ENCODE measurements around the gene BICC1.
A peak's percentile ranks its signal among the peaks of the same experiment; 100 is the strongest.

Gene BICC1

GRCh38 chr10:58824396-58824795 is 311.7 kb downstream of the BICC1 start:
- Histone ChIP-seq H3K4me3 (ENCODE audit: extremely low read depth, insufficient read depth, low read length, poor library complexity, severe bottlenecking) (no peak overlapping the region), H3K36me3 (ENCODE audit: control insufficient read depth, insufficient read depth, low read length) (no peaks in the 10 kb centered on the region), H3K4me1 (ENCODE audit: control insufficient read depth, insufficient read depth, low read length, poor library complexity, severe bottlenecking) (no peaks in the 10 kb centered on the region), H3K27ac (ENCODE audit: low read depth, low read length, severe bottlenecking) (no peak overlapping the region), H3K9me3 (ENCODE audit: control insufficient read depth, low read length) (no peaks in the 10 kb centered on the region)
- 100% methylated on average over 1 of the region's 2 CpGs; no CpG with 5 or more reads in 1 of the 2 experiments for WGBS, 2 experiments (ENCODE audit: insufficient coverage in 2 of 2)

GRCh38 chr10:58826694-58827093 is 314.0 kb downstream of the BICC1 start:
- no peaks in the 10 kb centered on the region for H3K36me3 ChIP-seq (ENCODE audit: control insufficient read depth, insufficient read depth, low read length)
- peak overlapping the region; percentile 60 for H3K27ac ChIP-seq (ENCODE audit: low read depth, low read length, severe bottlenecking)
- 46 to 50% methylated on average over 5 of the region's 6 CpGs for WGBS, 2 experiments (ENCODE audit: insufficient coverage in 2 of 2)
- no peaks in the 10 kb centered on the region for H3K9me3 ChIP-seq (ENCODE audit: control insufficient read depth, low read length)
- H3K4me3 ChIP-seq (ENCODE audit: extremely low read depth, insufficient read depth, low read length, poor library complexity, severe bottlenecking) = no peak overlapping the region
- H3K4me1 ChIP-seq (ENCODE audit: control insufficient read depth, insufficient read depth, low read length, poor library complexity, severe bottlenecking) = no peaks in the 10 kb centered on the region

GRCh38 chr10:58827381-58827780 is 314.7 kb downstream of the BICC1 start:
- no peak overlapping the region for H3K4me3 ChIP-seq (ENCODE audit: extremely low read depth, insufficient read depth, low read length, poor library complexity, severe bottlenecking)
- H3K4me1 ChIP-seq (ENCODE audit: control insufficient read depth, insufficient read depth, low read length, poor library complexity, severe bottlenecking) = no peaks in the 10 kb centered on the region
- H3K9me3 ChIP-seq (ENCODE audit: control insufficient read depth, low read length) = no peaks in the 10 kb centered on the region
- 76 to 94% methylated on average over 2 to 3 of the region's 3 CpGs for WGBS, 2 experiments (ENCODE audit: insufficient coverage in 2 of 2)
- H3K27ac ChIP-seq (ENCODE audit: low read depth, low read length, severe bottlenecking) = peak overlapping the region; percentile 60
- no peaks in the 10 kb centered on the region for H3K36me3 ChIP-seq (ENCODE audit: control insufficient read depth, insufficient read depth, low read length)

GRCh38 chr10:58829839-58830238 is 317.2 kb downstream of the BICC1 start:
- H3K27ac ChIP-seq (ENCODE audit: low read depth, low read length, severe bottlenecking) = no peak overlapping the region

DNA sequence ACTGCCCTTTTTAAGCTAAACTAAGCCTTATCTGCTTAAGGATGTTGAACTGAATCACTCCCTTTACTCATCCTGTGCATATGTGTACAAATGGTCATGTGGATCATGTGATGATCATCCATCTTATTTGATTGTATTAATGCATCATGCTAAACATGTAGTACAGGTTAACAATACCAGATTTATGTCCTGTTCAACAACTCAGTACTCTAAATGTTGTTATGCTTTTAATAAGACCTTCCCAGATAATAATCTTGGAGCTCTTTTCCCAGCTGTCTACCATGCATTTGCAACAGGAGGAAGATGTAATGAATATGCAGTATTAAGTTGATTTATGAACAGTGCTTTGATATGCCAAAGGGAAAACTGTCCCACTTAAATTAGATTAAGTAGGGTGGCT is 318.0 kb downstream of the BICC1 start:
- no peaks in the 10 kb centered on the region for H3K36me3 ChIP-seq (ENCODE audit: control insufficient read depth, insufficient read depth, low read length)
- H3K4me3 ChIP-seq (ENCODE audit: extremely low read depth, insufficient read depth, low read length, poor library complexity, severe bottlenecking) = no peak overlapping the region
- no peak overlapping the region for H3K27ac ChIP-seq (ENCODE audit: low read depth, low read length, severe bottlenecking)
- H3K4me1 ChIP-seq (ENCODE audit: control insufficient read depth, insufficient read depth, low read length, poor library complexity, severe bottlenecking) = no peaks in the 10 kb centered on the region
- no peaks in the 10 kb centered on the region for H3K9me3 ChIP-seq (ENCODE audit: control insufficient read depth, low read length)

More at GRCh38 chr10:58829839-58830238, 317.2 kb downstream of the BICC1 start:
- H3K4me3 ChIP-seq (ENCODE audit: extremely low read depth, insufficient read depth, low read length, poor library complexity, severe bottlenecking) = no peak overlapping the region
- H3K36me3 ChIP-seq (ENCODE audit: control insufficient read depth, insufficient read depth, low read length) = no peaks in the 10 kb centered on the region
- no peaks in the 10 kb centered on the region for H3K4me1 ChIP-seq (ENCODE audit: control insufficient read depth, insufficient read depth, low read length, poor library complexity, severe bottlenecking)
- 100% methylated on average over 1 of the region's 5 CpGs; no CpG with 5 or more reads in 1 of the 2 experiments for WGBS, 2 experiments (ENCODE audit: insufficient coverage in 2 of 2)
- no peaks in the 10 kb centered on the region for H3K9me3 ChIP-seq (ENCODE audit: control insufficient read depth, low read length)

DNA sequence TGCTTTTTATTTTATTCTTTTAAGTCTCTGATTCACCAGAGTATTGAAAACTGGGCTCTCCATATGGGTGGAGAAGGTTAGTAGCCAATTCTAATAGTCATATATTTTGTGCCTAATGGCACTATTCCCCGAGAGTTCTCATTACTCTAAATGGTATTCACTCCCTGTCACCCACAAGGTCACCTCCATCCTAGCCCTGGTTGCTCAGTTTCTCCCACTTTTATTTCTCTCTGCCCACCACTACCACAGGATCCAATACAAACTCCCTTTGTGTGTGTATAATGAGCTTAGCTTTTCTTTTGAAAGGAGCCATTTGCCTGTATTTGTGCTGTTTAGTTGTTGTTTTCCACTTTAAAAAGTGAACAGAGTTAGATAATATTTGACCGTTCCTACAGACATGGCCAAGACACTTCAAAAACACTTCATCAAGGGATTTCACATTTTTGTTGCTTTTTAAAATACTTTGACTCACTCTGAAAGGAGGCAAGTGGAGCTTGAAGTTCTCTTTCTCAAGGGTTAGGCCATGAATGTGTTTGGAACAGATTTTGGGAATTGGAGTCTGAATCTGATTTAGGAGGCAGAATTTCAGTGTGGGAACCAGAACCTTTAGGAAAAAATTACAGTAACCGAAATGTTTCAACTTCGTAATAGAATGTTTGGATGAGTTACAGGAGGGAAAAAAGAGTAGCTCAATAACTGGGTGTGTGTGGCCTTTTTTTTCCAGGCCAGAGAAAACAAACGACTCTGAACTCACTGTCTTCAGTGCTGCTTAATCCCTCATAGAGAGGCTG is 321.3 kb downstream of the BICC1 start:
- H3K36me3 ChIP-seq (ENCODE audit: control insufficient read depth, insufficient read depth, low read length) = no peaks in the 10 kb centered on the region
- H3K9me3 ChIP-seq (ENCODE audit: control insufficient read depth, low read length) = no peaks in the 10 kb centered on the region
- H3K27ac ChIP-seq (ENCODE audit: low read depth, low read length, severe bottlenecking) = no peak overlapping the region
- H3K4me1 ChIP-seq (ENCODE audit: control insufficient read depth, insufficient read depth, low read length, poor library complexity, severe bottlenecking) = no peaks in the 10 kb centered on the region
- 95 to 100% methylated on average over 2 to 3 of the region's 5 CpGs for WGBS, 2 experiments (ENCODE audit: insufficient coverage in 2 of 2)
- no peak overlapping the region for H3K4me3 ChIP-seq (ENCODE audit: extremely low read depth, insufficient read depth, low read length, poor library complexity, severe bottlenecking)

- Histone ChIP-seq H3K9me3 (ENCODE audit: control insufficient read depth, low read length) (no peaks in the 10 kb centered on the region), H3K4me3 (ENCODE audit: extremely low read depth, insufficient read depth, low read length, poor library complexity, severe bottlenecking) (no peak overlapping the region), H3K36me3 (ENCODE audit: control insufficient read depth, insufficient read depth, low read length) (no peaks in the 10 kb centered on the region), H3K4me1 (ENCODE audit: control insufficient read depth, insufficient read depth, low read length, poor library complexity, severe bottlenecking) (no peaks in the 10 kb centered on the region), H3K27ac (ENCODE audit: low read depth, low read length, severe bottlenecking) (no peak overlapping the region)
- 100% methylated on average over 2 of the region's 3 CpGs; no CpG with 5 or more reads in 1 of the 2 experiments for WGBS, 2 experiments (ENCODE audit: insufficient coverage in 2 of 2)
Measured at GRCh38 chr10:58836176-58836700, 323.6 kb downstream of the BICC1 start.

- Histone ChIP-seq H3K4me3 (ENCODE audit: extremely low read depth, insufficient read depth, low read length, poor library complexity, severe bottlenecking) (no peak overlapping the region), H3K36me3 (ENCODE audit: control insufficient read depth, insufficient read depth, low read length) (no peaks in the 10 kb centered on the region), H3K9me3 (ENCODE audit: control insufficient read depth, low read length) (no peaks in the 10 kb centered on the region), H3K4me1 (ENCODE audit: control insufficient read depth, insufficient read depth, low read length, poor library complexity, severe bottlenecking) (no peaks in the 10 kb centered on the region), H3K27ac (ENCODE audit: low read depth, low read length, severe bottlenecking) (no peak overlapping the region)
- 91 to 92% methylated on average over 4 to 6 of the region's 8 CpGs for WGBS, 2 experiments (ENCODE audit: insufficient coverage in 2 of 2)
Measured at GRCh38 chr10:58836991-58837575, 324.4 kb downstream of the BICC1 start.

GRCh38 chr10:58837826-58838225 is 325.2 kb downstream of the BICC1 start:
- 89 to 100% methylated on average over 1 of the region's 2 CpGs for WGBS, 2 experiments (ENCODE audit: insufficient coverage in 2 of 2)

GRCh38 chr10:58838561-58839208 is 326.0 kb downstream of the BICC1 start:
- H3K36me3 ChIP-seq (ENCODE audit: control insufficient read depth, insufficient read depth, low read length) = no peaks in the 10 kb centered on the region
- no peaks in the 10 kb centered on the region for H3K9me3 ChIP-seq (ENCODE audit: control insufficient read depth, low read length)
- H3K4me3 ChIP-seq (ENCODE audit: extremely low read depth, insufficient read depth, low read length, poor library complexity, severe bottlenecking) = no peak overlapping the region
- H3K27ac ChIP-seq (ENCODE audit: low read depth, low read length, severe bottlenecking) = no peak overlapping the region
- no peaks in the 10 kb centered on the region for H3K4me1 ChIP-seq (ENCODE audit: control insufficient read depth, insufficient read depth, low read length, poor library complexity, severe bottlenecking)
- no CpG with 5 or more reads among the region's 1 CpG for WGBS, 2 experiments (ENCODE audit: insufficient coverage in 2 of 2)

More at GRCh38 chr10:58837826-58838225, 325.2 kb downstream of the BICC1 start:
- H3K4me1 ChIP-seq (ENCODE audit: control insufficient read depth, insufficient read depth, low read length, poor library complexity, severe bottlenecking) = no peaks in the 10 kb centered on the region
- H3K9me3 ChIP-seq (ENCODE audit: control insufficient read depth, low read length) = no peaks in the 10 kb centered on the region
- no peak overlapping the region for H3K27ac ChIP-seq (ENCODE audit: low read depth, low read length, severe bottlenecking)
- H3K36me3 ChIP-seq (ENCODE audit: control insufficient read depth, insufficient read depth, low read length) = no peaks in the 10 kb centered on the region
- H3K4me3 ChIP-seq (ENCODE audit: extremely low read depth, insufficient read depth, low read length, poor library complexity, severe bottlenecking) = no peak overlapping the region
